HL-60 (cell line): ENCODE data around the gene ADPRHL1.

Experiments used
- DNase-seq, 2 experiments: peaks; one replicate each; pipeline ENCODE4 v3.0.0-alpha.2; 2010 to 2020; ENCODE audit warnings: low read depth in 1 of 2, low spot score in 1 of 2
- H3K27ac ChIP-seq: fragments of 250-450 bp; sonication (Bioruptor Pico); replicated peaks from 2 replicates; pipeline ENCODE4 v1.5.1; 2020; ENCODE audit warnings: mild to moderate bottlenecking, moderate library complexity
- H3K27me3 ChIP-seq: fragments of 250-450 bp; sonication (Bioruptor Pico); 2 replicates; pipeline ENCODE4 v1.5.1; 2021; ENCODE audit warnings: mild to moderate bottlenecking, moderate library complexity; ENCODE audit not compliant: insufficient read depth, poor library complexity, severe bottlenecking
- H3K4me3 ChIP-seq: replicated peaks from 2 replicates; pipeline ENCODE4 v1.5.1; 2011; ENCODE audit warnings: mild to moderate bottlenecking, control low read depth, low read length; ENCODE audit not compliant: insufficient read depth
- GABPA ChIP-seq: IDR thresholded peaks from 2 replicates; pipeline ENCODE4 v1.6.1; 2012; ENCODE audit warnings: low read depth
- POLR2AphosphoS5 ChIP-seq: IDR thresholded peaks from 2 replicates; pipeline ENCODE4 v1.6.1; 2012; ENCODE audit warnings: low read depth
- SPI1 ChIP-seq: IDR thresholded peaks from 2 replicates; pipeline ENCODE4 v1.6.1; 2012; ENCODE audit warnings: low read depth, mild to moderate bottlenecking, borderline replicate concordance
- TF ChIP-seq, protein P1 (sequence below): IDR thresholded peaks from one replicate; pipeline ENCODE4 v1.5.1; 2011; ENCODE audit warnings: low read length, control low read depth, inconsistent platforms; ENCODE audit not compliant: insufficient read depth
- TF ChIP-seq, protein P2 (sequence below): IDR thresholded peaks from 2 replicates; pipeline ENCODE4 v1.6.1; 2012; ENCODE audit warnings: low read depth; ENCODE audit not compliant: insufficient replicate concordance

Gene ADPRHL1

DNA sequence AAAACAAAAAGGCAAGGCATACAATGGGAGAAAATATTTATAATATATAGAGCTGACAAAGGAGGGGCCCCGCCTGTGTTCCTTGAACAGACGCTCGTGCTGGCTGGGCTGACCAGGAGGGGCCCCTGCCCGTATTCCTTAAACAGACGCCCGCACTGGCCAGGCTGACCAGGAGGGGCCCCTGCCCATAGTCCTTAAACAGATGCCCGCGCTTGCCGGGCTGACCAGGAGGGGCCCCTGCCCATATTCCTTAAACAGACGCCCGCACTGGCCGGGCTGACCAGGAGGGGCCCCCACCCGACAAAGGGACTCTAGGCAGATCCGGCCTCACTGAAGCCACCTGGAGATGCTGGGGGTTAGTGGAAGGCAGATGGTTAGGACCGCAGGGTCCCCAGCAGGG, 9.3 kb downstream of the ADPRHL1 start:
- H3K27ac ChIP-seq, result no peak overlapping the region
- H3K4me3 ChIP-seq, result no peak overlapping the region

DNA sequence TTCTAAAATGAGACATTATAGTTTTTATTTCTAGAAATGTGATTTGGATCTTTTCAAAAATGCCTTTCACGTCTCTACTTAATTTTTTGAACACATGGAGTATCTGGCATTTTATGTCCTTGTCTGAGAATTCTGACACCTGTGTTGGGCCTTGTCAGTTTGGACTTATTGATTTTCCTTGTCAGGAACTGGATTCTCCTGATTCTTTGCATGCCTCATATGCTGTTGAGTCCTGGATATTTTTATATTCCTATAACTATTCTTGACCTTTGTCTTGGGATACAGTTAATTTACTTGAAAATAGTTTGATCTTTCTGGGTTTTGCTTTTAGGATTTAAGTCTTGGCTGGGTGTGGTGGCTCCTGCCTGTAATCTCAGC, 10.3 kb downstream of the ADPRHL1 start:
- H3K4me3 ChIP-seq, result no peak overlapping the region
- no peak overlapping the region for H3K27ac ChIP-seq
- TF ChIP-seq SPI1 (no peak), GABPA (no peak), POLR2AphosphoS5 (no peak)
- TF ChIP-seq, protein P1, sequence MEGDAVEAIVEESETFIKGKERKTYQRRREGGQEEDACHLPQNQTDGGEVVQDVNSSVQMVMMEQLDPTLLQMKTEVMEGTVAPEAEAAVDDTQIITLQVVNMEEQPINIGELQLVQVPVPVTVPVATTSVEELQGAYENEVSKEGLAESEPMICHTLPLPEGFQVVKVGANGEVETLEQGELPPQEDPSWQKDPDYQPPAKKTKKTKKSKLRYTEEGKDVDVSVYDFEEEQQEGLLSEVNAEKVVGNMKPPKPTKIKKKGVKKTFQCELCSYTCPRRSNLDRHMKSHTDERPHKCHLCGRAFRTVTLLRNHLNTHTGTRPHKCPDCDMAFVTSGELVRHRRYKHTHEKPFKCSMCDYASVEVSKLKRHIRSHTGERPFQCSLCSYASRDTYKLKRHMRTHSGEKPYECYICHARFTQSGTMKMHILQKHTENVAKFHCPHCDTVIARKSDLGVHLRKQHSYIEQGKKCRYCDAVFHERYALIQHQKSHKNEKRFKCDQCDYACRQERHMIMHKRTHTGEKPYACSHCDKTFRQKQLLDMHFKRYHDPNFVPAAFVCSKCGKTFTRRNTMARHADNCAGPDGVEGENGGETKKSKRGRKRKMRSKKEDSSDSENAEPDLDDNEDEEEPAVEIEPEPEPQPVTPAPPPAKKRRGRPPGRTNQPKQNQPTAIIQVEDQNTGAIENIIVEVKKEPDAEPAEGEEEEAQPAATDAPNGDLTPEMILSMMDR, result no peak
- TF ChIP-seq, protein P2, sequence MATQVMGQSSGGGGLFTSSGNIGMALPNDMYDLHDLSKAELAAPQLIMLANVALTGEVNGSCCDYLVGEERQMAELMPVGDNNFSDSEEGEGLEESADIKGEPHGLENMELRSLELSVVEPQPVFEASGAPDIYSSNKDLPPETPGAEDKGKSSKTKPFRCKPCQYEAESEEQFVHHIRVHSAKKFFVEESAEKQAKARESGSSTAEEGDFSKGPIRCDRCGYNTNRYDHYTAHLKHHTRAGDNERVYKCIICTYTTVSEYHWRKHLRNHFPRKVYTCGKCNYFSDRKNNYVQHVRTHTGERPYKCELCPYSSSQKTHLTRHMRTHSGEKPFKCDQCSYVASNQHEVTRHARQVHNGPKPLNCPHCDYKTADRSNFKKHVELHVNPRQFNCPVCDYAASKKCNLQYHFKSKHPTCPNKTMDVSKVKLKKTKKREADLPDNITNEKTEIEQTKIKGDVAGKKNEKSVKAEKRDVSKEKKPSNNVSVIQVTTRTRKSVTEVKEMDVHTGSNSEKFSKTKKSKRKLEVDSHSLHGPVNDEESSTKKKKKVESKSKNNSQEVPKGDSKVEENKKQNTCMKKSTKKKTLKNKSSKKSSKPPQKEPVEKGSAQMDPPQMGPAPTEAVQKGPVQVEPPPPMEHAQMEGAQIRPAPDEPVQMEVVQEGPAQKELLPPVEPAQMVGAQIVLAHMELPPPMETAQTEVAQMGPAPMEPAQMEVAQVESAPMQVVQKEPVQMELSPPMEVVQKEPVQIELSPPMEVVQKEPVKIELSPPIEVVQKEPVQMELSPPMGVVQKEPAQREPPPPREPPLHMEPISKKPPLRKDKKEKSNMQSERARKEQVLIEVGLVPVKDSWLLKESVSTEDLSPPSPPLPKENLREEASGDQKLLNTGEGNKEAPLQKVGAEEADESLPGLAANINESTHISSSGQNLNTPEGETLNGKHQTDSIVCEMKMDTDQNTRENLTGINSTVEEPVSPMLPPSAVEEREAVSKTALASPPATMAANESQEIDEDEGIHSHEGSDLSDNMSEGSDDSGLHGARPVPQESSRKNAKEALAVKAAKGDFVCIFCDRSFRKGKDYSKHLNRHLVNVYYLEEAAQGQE, result no peak
- no peaks in the 10 kb centered on the region for H3K27me3 ChIP-seq
- no peak for DNase-seq

More for the DNA sequence above, 9.3 kb downstream of the ADPRHL1 start:
- no peak for DNase-seq
- no peaks in the 10 kb centered on the region for H3K27me3 ChIP-seq
- TF ChIP-seq, protein P2, result no peak
- TF ChIP-seq GABPA, result no peak
- TF ChIP-seq, protein P1, result no peak
- no peak for TF ChIP-seq SPI1
- TF ChIP-seq POLR2AphosphoS5, result no peak

DNA sequence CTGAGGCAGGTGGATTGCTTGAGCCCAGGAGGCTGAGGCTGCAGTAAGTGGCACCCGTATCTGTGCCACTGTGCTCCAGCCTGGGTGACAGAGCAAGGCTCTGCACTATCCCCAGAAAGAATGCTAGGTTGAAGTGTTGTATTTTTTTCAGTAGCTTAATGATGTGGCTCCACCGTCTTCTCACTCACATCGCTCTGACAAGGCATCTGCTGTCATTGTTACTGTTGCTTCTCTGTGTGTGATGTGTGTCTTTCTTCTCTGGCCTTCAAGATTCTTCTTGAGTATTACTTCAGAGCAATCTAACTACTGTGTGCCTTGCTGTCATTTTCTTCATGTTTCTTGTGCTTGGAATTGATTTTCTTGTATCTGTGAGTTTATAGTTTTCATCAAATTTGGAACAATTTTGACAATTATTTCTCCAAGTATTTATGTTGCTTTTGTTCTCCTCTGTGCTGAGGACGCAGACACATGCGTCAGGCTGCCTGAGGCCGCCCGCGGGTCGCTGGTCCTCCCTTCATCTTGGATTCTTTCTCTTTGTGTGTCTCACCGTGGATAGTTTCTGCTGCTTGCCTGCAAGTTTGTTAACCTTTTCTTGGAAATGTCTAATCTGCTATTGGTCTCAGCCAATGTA, 10.8 kb downstream of the ADPRHL1 start:
- no peak for DNase-seq
- H3K27ac ChIP-seq, result no peak overlapping the region

More for the DNA sequence above, 10.8 kb downstream of the ADPRHL1 start:
- Histone ChIP-seq H3K4me3 (no peak overlapping the region), H3K27me3 (no peaks in the 10 kb centered on the region)
- TF ChIP-seq, protein P1, result no peak
- TF ChIP-seq, protein P2, result no peak
- TF ChIP-seq SPI1 (no peak), POLR2AphosphoS5 (no peak), GABPA (no peak)
